UCSD-AML1 (cell line): ENCODE data around the gene CDRT15.
"Not testable (repeated sequence)": the region's sequence is repeated elsewhere in the genome, so short reads cannot be mapped to it uniquely, and the experiment has no call there.

Source experiments
- DNase-seq: peaks from one replicate; lab custom pipeline; 2025; ENCODE audit not compliant: unreplicated experiment; lab: John Stamatoyannopoulos, UW

The CDRT15 gene

DNA sequence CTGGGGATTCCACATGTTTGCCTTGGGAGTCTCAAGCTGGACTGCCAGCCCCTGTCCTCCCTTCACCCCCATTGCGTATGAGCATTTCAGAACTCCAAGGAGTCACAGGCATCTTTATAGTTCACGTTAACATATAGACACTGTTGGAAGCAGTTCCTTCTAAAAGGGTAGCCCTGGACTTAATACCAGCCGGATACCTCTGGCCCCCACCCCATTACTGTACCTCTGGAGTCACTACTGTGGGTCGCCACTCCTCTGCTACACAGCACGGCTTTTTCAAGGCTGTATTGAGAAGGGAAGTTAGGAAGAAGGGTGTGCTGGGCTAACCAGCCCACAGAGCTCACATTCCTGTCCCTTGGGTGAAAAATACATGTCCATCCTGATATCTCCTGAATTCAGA lies 28.9 kb downstream of the CDRT15 start:
- DNase-seq, result no peak

DNA sequence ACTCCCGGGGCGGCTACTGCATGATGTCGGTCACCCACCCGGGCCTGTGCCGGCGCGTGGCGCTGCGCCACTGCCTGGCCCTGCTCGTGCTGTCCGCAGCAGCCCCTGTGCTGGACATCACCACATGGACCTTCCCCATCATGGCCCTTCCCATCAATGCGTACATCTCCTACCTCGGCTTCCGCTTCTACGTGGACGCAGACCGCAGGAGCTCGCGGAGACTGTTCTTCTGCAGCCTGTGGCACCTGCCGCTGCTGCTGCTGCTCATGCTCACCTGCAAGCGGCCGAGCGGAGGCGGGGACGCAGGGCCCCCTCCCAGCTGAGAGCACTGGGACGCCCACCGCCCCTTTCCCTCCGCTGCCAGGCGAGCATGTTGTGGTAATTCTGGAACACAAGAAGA lies 29.8 kb downstream of the CDRT15 start:
- DNase-seq, result no peak

DNA sequence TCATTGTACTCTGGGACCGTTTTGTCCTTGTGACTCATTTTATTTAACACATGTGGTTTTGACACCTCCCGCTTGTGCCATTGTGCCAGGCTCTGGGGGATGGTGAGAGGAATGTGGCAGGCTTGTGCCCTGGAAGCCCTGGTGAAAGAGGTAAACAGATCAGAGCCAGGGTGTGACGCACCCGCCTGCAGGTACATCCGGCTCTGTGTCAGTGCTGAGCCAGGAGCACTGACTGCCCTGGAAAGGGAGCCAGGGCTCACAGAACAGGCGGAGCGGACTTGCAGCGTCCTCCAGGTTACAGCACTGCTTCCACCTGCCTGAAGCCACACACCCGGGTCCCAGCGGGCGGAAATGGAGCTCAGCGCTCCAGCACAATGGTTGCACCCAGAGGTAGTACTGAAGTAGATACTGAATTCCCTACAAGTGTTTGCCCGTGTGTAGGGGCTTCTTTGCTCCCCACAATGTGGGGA lies 30.6 kb downstream of the CDRT15 start:
- DNase-seq, result no peak

DNA sequence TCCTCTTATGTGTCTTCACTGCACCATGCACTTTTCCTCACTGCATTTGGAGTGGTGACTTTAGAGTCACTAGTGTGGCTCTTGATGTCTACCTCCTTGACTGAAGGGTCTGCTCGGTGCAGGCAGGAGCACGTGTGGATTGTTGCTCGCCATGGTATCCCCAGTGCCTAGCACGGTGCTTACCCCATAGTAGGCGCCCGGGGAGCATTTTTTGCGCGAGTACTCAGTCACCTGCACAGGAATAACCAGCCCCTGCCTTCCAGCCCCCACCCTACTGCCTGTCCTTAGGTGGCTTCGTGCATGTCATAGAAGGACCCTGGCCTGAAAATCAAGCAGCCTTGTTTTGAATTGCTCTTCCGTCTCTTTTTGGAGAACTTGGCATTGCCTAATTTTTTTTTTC lies 31.3 kb downstream of the CDRT15 start:
- DNase-seq, result no peak

DNA sequence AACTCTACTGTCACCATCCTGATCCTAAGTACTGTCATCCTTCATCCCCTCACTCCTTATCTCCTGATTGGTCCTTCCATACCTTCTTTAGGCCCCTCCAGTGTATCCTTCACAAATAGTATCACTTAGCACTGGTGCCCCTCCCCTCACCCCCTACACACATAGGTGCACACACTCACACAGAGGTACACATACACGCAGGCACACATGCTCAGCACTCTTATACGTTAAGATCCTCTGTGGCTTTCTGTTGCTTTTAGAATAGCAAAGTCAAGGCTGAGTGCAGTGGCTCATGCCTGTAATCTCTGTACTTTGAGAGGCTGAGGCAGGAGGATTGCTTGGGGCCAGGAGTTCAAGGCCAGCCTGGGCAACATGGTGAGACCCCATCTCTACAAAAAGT lies 32.1 kb downstream of the CDRT15 start:
- DNase-seq, result no peak

DNA sequence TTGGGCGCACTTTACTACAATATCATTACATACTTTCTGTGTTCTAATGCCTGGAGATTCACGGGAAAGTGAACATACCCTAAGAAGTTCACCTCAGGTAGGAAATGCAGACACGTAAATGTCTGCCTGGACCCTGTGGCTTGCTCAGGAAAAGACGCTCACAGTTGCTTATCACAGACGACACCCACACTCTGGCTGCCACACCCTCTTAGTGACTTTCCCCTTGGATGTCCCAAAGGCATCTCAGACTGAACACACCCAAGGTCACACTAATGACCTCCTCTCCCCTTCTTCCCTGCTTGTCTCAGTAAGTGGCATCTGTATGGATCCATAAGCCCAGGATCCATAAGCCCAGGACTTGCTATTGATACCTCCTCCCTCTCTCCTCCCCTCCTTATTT lies 32.6 kb downstream of the CDRT15 start:
- no peak for DNase-seq

DNA sequence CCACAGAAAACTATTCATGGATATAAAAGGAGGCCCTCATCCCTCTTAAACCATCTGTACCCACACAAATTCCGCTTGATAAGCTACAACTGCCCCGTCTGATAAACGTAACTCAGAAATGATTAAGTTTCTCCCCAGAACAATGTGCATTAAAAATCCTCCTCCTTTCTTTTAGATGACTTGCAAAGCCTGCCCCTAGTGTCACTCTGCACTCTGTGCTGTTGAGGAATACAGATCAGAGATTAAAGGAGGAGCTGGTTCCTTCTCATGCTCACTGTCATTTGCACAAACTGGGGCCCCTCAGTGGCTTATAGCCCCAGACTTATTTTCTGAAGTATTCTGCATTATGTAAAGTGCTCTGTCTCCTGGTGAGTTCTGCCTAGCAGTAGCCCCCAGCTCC lies 33.3 kb downstream of the CDRT15 start:
- DNase-seq, result no peak

DNA sequence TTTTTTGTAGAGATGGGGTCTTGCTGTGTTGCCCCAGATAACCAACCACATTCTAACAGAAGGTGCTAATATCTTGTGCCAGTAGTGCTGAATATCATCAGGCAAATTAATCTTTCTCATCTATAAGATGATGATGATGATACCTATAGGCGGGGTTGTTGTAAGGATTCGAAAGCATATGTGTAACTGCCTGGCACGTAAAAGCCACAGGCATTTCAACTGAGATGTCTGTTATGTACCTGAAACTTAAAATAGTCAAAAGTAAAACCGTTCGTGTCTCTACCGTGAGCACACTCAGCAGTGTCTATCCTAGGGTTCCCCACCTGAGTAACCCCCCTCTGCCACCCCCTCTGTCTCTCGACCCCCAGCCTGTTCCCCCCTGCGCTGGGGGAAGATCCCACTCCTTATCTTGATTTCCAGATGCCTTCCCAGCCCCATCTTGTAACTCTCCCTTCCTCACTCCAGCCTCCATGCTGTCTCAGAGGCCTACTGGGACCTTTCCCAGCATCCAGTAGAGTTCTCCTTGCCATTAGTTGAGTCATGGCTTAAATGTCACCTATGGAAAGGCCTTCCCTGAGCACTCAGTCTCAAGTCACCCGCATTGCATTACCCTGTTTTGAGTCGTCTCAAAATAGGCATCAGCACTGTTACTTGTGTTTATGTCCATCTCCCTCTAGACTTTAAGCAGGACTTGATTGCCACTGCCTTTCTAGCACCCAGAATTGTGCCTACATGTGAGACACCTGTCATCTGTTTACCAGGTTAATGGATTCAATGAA lies 34.1 kb downstream of the CDRT15 start:
- DNase-seq, result no peak

DNA sequence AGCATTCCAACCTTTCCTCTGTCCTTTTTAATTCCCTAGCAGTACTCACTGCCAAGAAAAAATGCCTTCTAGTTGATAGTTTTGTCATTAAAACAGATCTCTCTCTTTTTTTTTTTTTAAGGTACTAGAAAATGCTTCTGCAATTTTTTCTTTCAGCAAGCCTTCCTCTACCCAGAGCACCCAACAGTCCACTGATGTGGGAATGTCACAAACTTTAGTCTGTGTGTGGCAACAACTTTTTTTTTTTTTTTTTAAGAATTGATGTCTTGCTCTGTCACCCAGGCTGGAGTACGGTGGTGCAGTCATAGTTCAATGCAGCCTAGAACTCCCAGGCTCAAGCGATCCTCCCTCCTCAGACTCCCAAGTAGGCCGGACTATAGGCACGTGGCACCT lies 34.7 kb downstream of the CDRT15 start:
- no peak for DNase-seq

DNA sequence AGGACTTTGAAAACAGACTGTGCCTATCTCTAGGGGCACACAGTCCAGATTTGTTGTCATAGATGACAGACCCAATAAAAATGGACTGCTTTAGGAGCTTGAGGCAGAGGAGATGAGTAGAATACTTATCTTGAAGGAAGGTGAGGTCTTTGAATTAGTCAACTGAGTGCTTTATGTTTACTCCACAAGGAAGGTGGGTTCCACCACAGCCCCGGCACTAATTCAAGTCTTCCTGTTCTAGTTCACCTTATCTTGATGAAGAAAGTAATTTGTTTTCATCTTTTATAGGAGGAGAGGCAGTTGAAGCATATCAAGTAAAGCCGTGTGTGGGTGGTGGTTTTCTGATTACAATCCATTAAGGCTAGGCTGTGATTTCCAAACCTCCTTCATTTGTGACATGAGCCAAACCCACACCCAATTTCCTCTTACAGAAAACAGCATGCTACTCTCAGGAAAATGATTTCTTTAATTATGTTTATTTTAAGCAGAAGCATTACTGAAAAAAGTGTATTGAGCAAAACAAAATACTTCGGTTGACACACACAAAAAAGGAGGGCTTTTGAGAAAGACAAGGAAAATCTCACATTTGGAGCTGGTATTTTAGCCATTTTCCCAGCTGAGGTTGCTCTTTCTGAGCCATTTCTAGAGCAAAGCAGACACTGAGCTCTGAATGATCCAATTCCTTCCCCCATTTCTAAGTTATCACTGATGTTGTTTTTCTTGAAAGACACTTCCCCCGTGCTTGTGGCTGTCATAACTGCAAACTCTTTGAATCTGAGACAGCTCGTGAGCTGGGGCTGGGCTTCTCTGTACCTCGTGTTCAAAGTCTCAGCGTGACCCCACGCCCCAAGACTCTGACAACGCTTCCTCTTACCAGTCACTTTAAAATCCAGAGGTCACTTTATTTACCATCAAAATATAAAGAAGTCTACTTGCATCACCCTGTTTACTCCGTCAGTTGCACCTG lies 35.4 kb downstream of the CDRT15 start:
- no peak for DNase-seq

DNA sequence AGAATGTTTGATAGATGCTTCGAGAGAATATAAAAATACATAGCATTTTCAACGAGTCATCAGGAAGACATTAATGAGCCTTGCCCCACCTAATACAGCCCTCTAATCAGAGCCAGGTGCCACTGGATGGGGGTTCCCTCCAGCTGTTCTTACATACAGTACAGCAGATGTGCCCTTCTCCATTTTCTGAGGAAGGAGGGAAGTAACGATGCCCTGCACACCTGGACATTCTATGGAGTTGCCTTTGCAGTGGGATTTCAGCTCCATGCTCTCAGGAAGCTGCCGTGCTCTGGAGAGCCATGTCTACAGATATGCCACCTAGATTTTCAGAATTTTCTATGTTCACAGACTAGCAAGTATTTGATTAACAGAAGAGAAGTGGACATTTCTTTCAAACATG lies 36.3 kb downstream of the CDRT15 start:
- DNase-seq, result no peak

DNA sequence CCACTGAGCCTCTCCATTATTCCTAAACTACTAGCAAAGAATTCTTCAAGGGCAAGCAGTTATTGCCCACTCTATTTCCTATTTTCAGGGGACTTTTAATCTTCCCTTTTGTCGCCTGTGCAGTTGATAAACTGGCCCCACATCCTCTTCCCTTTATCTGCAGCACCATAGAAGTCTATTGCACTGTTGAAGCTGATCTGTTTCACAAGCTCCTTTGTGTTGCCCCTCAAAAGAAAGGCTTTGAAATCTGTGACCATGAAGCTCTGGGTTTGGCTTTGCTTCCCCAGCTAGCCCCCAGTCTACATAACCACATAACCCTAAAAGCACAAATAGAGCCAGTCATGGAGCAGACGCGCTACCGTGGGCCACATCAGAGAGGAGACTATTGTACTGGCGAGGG lies 37.1 kb downstream of the CDRT15 start:
- no peak for DNase-seq

DNA sequence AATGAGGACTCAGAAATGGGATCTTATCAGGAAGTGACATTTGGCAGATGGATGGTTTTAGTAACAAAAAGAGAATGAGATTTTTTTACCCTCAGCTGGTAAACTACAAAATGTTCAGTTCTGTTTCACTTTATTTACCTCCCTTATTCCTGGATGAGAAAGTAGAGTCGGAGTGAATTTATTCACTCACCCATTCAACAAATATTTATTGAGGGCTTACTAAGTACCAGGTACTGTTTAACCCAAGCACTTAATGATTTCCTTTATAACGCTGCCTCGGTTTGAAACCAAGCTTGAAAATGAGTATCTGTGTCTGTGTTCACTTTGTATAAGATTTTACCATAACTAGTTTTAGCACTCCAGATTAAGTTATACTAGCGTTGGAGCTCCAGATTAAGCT lies 38.1 kb downstream of the CDRT15 start:
- DNase-seq, result no peak

DNA sequence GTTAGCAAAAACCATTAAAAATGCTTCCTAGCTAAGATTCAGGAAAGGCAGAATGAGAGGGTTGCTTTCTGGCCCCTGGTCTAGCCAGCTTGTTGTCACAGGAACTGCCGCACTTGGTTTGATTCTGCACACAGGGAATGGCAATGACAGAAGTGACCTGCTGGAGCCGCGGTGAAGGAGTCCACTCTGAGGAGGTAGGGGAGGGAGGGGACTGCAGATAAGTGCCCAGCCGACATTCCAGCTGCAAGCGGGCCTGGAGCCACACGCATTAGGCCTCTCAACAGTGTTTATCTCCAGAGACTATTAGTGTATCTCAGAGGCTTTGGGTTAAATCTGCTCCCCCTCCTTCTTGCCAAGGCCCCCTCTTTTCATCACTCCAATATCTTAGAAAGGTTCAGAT lies 38.6 kb downstream of the CDRT15 start:
- no peak for DNase-seq

DNA sequence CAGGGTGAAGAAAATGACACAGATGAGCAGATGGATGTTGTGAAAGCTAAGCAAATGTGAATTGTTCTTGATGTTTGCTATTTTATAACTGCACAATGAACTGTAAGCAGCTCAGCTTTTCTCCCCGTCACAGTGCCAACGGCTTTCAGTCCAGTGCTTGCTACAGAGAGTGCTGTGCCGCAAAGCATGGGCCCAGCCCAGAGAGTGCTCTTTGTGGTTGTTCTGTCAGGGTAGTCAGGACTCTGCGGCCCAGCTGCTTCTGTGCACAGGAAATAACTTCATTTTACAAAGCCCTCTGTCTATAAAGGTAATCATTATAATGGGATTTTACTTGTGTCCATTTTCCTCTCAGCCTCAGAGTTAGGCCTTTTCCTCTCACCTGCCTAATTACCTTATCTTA lies 39.1 kb downstream of the CDRT15 start:
- no peak for DNase-seq

DNA sequence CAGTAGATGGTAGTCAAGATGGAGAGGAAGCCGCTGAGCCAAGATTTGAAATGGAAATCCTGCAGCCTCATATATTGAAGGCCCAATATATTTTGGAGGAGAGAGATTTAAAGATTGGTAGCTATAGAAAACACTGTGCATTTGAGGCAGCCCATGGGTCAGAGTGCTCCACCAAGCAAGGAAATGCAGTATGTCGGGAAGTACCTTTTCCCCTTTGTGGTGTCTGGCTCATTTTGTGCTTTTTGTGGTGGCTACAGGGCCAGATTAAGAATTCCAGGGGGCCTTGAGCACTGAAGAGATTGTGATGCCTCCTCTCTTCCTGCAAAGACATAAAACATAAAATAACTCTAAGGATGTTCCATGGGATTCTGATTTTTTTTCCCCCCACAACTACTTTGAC lies 39.6 kb downstream of the CDRT15 start:
- DNase-seq, result no peak

DNA sequence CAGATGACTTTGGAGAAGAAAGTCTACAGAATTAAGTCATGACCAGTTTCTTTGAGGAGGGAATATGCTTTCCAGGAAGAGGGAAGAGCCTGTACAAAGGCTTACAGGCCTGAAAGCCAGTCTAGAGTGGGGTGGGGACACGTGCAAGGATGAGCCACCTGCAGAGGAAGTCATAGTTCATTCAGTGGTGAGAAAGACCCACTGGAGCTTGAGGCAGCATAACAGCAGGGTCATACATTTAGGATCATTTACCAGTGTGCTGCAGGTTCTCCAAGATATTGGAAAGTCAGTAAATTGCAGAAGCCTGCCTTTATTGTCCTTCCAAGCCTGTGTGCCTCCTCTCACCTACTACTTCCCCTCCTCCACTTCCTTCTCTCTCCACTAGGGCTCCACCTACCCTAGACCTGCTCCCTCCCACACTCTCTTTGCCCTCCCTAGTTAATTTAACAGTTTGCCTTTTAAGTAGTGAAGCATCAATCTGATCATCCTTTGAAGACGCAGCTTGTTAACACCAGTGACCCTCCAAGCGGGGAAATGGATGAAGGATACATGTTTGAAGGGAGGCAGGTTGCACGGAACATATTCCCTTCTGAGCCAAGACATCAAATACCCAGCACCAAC lies 40.2 kb downstream of the CDRT15 start:
- no peak for DNase-seq

DNA sequence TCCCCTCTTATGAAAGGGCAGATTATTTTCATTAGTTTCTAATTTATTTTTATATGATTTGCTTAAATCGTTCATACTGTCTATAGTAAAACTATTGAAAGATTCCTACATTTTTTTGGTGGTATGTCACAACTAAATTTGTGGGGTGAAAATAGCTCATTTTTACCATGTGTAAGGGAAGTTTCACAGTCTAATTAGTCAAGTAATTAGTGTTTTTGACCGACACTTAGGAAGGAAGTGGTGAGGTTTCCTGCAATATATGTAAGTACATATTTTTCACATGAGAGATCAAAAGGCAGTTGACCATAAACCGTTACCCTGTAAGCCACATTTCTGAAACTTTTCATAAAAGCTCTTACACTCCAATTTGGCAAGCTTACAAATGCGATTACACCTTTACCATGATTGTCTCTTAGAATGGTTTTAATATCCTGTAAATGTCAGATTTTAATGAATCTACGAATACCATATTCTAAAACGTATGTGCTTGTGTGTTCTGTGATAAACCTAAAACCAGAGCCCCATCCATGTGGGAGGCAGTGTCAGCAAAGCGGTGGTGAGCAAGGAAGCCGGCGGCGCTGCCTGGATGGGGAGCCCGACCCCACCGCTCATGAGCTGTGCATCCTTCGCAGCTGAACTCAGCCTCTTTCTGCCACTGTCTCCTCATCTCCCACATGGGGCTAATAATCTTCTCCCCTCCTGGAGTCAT lies 43.9 kb downstream of the CDRT15 start:
- not testable (repeated sequence) for DNase-seq

DNA sequence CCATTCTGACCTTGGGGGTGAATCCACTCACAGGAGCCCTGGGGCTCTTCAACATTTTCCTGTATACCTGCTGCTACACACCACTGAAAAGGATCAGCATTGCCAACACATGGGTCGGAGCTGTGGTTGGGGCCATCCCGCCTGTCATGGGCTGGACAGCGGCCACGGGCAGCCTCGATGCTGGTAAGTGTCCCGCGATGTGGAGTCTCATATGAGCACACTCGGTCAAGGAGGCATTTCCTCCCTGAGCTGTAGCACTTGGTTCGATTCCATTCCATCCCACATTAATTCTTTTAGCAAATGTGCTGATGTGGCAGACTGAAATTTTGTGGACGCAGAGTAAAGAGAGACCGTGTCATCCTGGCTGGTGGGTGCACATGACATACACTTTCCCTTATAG lies 44.6 kb downstream of the CDRT15 start:
- not testable (repeated sequence) for DNase-seq

DNA sequence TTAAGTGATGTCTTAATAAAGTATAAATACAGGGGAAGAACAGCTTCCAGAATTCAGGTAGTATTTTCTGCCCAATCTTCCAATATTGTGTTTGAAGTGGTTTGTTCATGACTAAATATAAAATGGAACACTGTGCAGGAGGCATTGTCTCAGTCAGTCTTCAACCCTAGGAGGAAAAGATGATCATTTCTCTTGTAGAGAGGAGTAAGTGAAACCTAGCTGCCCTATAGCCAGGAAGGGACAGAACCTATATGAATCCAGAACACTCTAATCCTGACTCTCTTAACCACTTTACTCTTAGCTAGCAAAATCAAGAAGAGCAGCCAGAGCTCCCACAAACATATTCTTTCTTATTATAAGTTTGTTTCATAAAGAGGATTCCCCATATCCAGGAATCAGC lies 45.2 kb downstream of the CDRT15 start:
- DNase-seq, result not testable (repeated sequence)

DNA sequence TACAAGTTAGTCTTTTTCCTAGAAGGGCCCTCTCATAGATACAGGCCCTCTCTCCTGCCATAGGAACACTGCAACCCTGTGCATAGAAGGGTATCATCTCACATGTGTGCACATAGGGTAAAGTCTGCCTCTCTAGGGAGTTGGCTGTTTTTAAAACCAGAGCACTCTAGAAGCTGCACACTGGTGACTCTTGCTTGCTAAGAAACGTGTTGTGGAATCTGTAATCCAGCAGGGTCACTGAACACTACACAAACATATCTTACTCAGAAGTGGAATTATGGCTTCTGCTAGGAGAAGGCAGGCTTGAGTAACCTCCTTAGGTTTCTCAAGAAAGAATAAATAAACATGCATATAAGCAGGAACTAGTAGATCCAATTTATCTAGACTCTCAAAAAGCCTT lies 45.9 kb downstream of the CDRT15 start:
- not testable (repeated sequence) for DNase-seq
